HG02798 (cell line): ENCODE results near the gene RSPH6A.
"Not testable (repeated sequence)": the region's sequence is repeated elsewhere in the genome, so short reads cannot be mapped to it uniquely, and the experiment has no call there.

Experiments
- ATAC-seq: cut with Tn5 transposase; IDR thresholded peaks from one replicate; pipeline ENCODE4 v1.9.1; 2021; ENCODE audit warnings: mild to moderate bottlenecking; ENCODE audit not compliant: unreplicated experiment, poor library complexity

Gene RSPH6A

GRCh38 chr19:45804959-45805230, 10.2 kb downstream of the RSPH6A start:
- no peak for ATAC-seq

- ATAC-seq = no peak
These were observed 10.8 kb downstream of the RSPH6A start for GRCh38 chr19:45804140-45804958.

DNA sequence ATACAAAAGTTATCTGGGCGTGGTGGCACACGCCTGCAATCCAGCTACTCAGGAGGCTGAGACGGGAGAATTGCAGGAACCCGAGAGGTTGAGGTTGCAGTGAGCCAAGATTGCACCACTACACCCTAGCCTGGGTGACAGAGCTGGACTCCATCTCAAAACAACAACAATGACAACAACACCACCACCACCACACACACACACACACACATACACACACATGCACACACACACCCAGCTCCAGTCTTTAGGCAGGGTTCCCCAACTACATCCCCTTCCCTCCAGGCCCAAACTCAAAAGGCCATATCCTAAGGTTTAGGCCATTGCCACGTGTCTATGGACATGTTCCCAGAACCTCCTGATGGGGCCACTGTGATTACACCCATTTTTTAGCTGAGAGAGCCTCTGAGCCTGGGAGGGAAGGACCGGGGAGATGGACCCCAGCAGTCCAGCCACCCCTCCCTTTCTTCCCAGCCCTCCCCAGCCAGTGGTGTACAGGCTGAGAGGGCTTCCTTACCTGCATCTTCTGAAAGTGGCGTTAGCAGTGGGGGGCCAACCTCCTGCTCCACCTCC, 13.4 kb downstream of the RSPH6A start:
- ATAC-seq = no peak

- ATAC-seq = no peak
These were observed 15.0 kb downstream of the RSPH6A start for GRCh38 chr19:45800070-45800553.

GRCh38 chr19:45799541-45799940, 15.6 kb downstream of the RSPH6A start:
- not testable (repeated sequence) for ATAC-seq

DNA sequence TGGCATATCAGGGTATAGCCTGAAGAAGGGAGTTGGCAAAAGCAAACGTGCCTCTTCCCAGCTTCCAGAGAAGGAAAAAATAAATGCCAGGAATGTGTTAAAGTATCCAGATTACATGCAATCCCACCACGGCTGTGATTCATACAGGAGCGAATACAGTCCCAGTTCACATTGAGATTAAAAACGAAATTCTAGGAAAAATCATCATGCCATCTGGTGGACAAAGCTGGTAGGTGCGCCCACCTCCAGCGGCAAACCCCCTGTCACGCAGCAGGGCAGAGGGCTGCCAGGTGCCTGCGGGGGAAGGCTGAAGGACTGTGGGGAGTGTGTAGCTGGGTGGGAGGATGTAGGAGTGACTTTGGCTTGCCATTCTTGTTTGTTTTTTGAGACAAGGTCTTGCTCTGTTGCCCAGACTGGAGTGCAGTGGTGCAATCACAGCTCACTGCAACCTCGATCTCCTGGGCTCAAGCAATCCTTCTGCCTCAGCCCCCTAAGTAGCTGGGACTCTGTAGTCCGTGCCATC, 16.1 kb downstream of the RSPH6A start:
- ATAC-seq = peak; percentile 44

GRCh38 chr19:45794627-45795026, 20.5 kb downstream of the RSPH6A start:
- no peak for ATAC-seq

GRCh38 chr19:45793876-45794275, 21.2 kb downstream of the RSPH6A start:
- ATAC-seq = no peak

DNA sequence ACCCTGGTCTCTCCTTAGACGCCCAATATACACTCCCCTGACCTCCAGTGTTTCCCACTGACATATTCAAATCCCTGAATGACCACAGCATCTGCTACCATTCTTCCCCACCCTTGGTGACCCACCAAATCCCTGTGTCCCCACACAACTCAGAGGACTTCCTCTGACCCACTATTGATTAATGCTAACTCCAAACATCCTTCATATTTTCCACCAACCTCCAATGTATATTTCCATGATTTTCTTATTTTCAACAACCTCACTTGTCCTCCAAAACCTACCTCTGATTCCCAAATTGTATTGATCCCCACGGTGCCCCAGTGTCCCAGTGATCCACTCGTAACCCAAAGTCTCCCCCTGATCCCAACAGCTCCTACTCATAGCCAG, 21.9 kb downstream of the RSPH6A start:
- no peak for ATAC-seq

- peak; percentile 97 for ATAC-seq
These were observed 22.5 kb downstream of the RSPH6A start, which contains the start of gene DMWD for GRCh38 chr19:45792470-45793177. TSS of gene DMWD (minus strand) at chr19:45792845. CDS start at chr19:45792756, 89 bp downstream.

GRCh38 chr19:45791744-45792469, 23.2 kb downstream of the RSPH6A start:
- no peak for ATAC-seq

- no peak for ATAC-seq
These were observed 24.2 kb downstream of the RSPH6A start for GRCh38 chr19:45790942-45791341.

DNA sequence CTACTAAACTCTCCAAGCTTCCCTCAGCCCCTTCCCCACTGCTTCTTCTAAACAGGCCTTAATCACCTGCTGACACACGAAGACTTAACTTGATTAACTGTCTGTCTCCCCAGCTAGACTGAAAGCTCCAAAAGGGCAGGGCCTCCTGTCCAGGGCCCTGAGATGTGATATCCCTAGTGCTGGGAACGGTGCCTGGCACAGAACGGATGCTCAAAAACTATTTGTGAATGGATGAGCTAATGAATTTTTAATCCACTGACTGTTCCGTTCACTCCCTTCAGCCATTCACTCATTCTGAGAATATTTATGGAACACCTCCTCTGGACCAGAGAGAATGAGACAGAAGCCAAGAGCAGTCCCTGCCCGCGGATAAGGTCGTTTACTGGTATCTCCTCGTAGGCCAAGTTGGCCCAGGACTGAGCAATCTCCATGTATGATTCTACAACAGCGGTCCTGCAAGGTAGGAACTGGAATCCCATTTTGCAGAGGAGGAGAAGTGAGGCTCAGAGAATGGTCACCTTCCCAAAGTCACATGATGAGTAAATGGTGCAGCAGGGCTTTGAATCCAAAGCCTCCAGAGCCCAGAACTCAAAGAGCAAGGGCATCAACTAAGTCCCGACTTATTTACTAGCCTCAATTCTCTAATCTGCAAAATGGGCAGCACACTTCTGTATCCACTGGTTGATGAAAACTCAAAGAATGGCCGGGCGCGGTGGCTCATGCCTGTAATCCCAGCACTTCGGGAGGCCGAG, 25.9 kb downstream of the RSPH6A start:
- ATAC-seq = no peak

DNA sequence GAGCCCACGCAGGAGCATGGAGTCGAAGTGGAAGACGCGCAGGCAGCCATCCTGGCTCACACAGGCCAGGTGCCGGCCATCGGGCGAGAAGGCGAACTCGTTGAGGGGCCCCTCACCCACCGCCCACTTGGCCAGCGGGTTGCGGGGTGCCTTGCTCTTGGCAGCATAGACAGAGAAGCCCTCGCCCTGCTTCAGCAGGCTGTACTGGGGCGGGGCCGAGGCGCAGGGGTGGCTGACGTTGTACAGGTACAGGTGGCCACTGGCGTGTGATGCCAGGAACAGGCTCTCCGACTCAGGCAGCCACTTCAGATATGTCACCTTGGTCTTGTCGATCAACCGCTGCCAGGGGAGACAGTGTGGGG, 28.6 kb downstream of the RSPH6A start:
- ATAC-seq = no peak

DNA sequence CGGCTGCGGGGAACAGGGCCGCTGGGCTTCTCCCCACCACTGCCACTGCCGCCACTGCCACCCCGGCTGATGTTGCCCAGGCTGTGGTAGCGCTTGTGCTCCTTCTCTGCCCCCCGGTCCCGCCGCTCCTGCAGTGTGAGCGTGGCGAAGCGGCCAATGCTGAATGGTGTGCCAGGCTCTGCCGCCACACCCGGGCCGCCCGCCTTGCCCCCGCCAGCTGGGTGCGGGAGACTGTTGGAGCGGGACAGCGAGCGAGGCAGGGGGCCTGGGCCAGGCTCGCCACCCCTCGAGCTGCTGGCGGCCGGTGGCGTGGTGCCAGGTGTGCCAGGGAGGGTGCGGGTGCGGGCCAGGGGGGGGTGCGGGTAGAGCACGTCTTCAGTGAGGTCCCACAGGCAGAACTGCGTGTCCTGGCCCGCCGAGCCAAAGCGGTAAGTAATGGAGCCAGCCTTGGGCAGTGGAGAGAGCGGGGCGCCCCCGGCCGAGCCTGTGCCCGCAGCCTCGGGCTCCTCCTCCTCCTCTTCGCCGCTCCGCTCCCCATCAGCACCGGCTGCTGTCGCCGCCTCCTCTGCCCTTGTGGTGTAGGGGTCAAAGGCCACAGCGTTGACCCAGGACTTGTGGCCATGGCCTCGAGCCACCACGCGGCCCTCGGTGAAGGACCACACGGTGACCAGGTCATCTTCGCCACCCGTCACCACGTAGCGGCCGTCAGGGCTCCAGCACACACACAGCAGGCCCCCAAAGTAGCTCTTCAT, 29.2 kb downstream of the RSPH6A start:
- no peak for ATAC-seq

- no peak for ATAC-seq
These were observed 30.0 kb downstream of the RSPH6A start for GRCh38 chr19:45785097-45785496.

GRCh38 chr19:45784096-45784495, 31.0 kb downstream of the RSPH6A start:
- no peak for ATAC-seq

- ATAC-seq = no peak
These were observed 32.0 kb downstream of the RSPH6A start for GRCh38 chr19:45782820-45783785.
